Measurements from ENCODE around the gene SAA1.

The SAA1 gene

GRCh38 chr11:18307461-18308139, 41.5 kb downstream of the SAA1 start:
- TF ChIP-seq CTCF (conservative IDR thresholded peaks at IDR 0.05) (no peak), ZFX (IDR thresholded peaks at IDR 0.05) (no peak)
- no peak overlapping the region for H3K27ac ChIP-seq

GRCh38 chr11:18308242-18308641, 42.2 kb downstream of the SAA1 start:
- no peak for TF ChIP-seq ZFX (IDR thresholded peaks at IDR 0.05)
- TF ChIP-seq CTCF (conservative IDR thresholded peaks at IDR 0.05): no peak
- H3K27ac ChIP-seq: no peak overlapping the region

DNA sequence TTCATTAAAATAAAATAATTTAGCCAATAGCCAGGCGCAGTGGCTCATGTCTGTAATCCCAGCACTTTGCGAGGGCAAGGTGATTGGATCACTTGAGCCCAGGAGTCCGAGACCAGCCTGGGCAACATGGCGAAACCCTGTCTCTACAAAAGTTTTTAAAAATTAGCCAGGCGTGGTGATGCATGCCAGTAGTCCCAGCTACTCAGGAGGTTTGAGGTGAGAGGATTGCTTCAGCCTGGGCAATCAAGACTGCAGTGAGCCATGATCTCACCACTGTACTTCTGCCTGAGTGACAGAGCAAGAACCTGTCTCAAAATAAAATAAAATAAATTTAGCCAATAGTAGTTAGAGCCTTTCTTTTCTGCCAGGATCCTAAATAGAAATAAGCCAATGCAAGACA, 43.6 kb downstream of the SAA1 start:
- TF ChIP-seq CTCF (conservative IDR thresholded peaks at IDR 0.05) (no peak), ZFX (IDR thresholded peaks at IDR 0.05) (no peak)
- H3K27ac ChIP-seq: no peak overlapping the region

GRCh38 chr11:18310800-18311340, 44.8 kb downstream of the SAA1 start:
- no peak for TF ChIP-seq CTCF (conservative IDR thresholded peaks at IDR 0.05)
- no peak for TF ChIP-seq ZFX (IDR thresholded peaks at IDR 0.05)
- H3K27ac ChIP-seq: no peak overlapping the region

GRCh38 chr11:18312012-18312411, 45.9 kb downstream of the SAA1 start:
- TF ChIP-seq CTCF (conservative IDR thresholded peaks at IDR 0.05) (no peak), ZFX (IDR thresholded peaks at IDR 0.05) (no peak)
- no peak overlapping the region for H3K27ac ChIP-seq

- no peak for TF ChIP-seq CTCF (conservative IDR thresholded peaks at IDR 0.05)
- no peak for TF ChIP-seq ZFX (IDR thresholded peaks at IDR 0.05)
- H3K27ac ChIP-seq: no peak overlapping the region
Observed at GRCh38 chr11:18312663-18313420, 46.8 kb downstream of the SAA1 start.

Measured in C4-2B (cell line).